Measurements from ENCODE around the gene CCDC137.
A peak's percentile ranks its signal among the peaks of the same experiment; 100 is the strongest.

The CCDC137 gene

GRCh38 chr17:81703747-81704654, 37.5 kb downstream of the CCDC137 start:
- DNase-seq, result no peak

GRCh38 chr17:81705518-81706231, 39.1 kb downstream of the CCDC137 start:
- no peak for DNase-seq

GRCh38 chr17:81706232-81706611, 39.7 kb downstream of the CCDC137 start:
- no peak for DNase-seq

GRCh38 chr17:81706757-81707624, 40.5 kb downstream of the CCDC137 start:
- no peak for DNase-seq

- no peak for DNase-seq
These were observed 41.4 kb downstream of the CCDC137 start for GRCh38 chr17:81707725-81708646.

- no peak for DNase-seq
These were observed 42.2 kb downstream of the CCDC137 start for GRCh38 chr17:81708739-81709185.

- DNase-seq, result peak; percentile 41
These were observed 44.2 kb downstream of the CCDC137 start for GRCh38 chr17:81710514-81711308.

GRCh38 chr17:81711814-81712467, 45.4 kb downstream of the CCDC137 start, which contains the start of gene SLC25A10:
TSS of gene SLC25A10 (plus strand) at chr17:81712284. CDS start at chr17:81712427, 143 bp downstream.
- DNase-seq, result peak; percentile 69

- no peak for DNase-seq
These were observed 46.0 kb downstream of the CCDC137 start for GRCh38 chr17:81712468-81713003.

GRCh38 chr17:81713004-81713555, 46.5 kb downstream of the CCDC137 start:
- DNase-seq, result no peak

GRCh38 chr17:81713556-81714411, 47.2 kb downstream of the CCDC137 start:
- DNase-seq, result no peak

GRCh38 chr17:81714412-81715106, 48.0 kb downstream of the CCDC137 start:
- DNase-seq, result no peak

- no peak for DNase-seq
These were observed 48.8 kb downstream of the CCDC137 start for GRCh38 chr17:81715107-81715871.

- no peak for DNase-seq
These were observed 49.5 kb downstream of the CCDC137 start for GRCh38 chr17:81715872-81716673.

- no peak for DNase-seq
These were observed 50.1 kb downstream of the CCDC137 start for GRCh38 chr17:81716674-81716996.

GRCh38 chr17:81717049-81717765, 50.7 kb downstream of the CCDC137 start:
- DNase-seq, result no peak

All from inflammatory macrophage treated with lipopolysaccharide for 4 hours (primary cell).